Fibroblast of lung (primary cell): ENCODE data around the gene SPEG.

Experiments used
- CTCF ChIP-seq, 2 donors: IDR thresholded peaks in 1 of 2; conservative IDR thresholded peaks in 1 of 2; 1 replicate in 1 of 2; 2 replicates in 1 of 2; pipeline ENCODE4 v1.5.1; 2011 to 2012; ENCODE audit warnings: low read length in 2 of 2, control low read depth in 1 of 2, inconsistent platforms in 1 of 2, low read depth in 1 of 2, mild to moderate bottlenecking in 1 of 2
- EZH2 ChIP-seq: IDR thresholded peaks from 2 replicates; pipeline ENCODE4 v1.5.1; 2012; ENCODE audit warnings: low read length, control low read depth, mild to moderate bottlenecking; ENCODE audit errors: missing control alignments

- TF ChIP-seq CTCF (conservative IDR thresholded peaks at IDR 0.05 in 1 of 2, IDR thresholded peaks at IDR 0.05 in 1 of 2; ENCODE audit: low read depth in 1 of 2, low read length in 2 of 2): no peak
- no peak for TF ChIP-seq EZH2
These were observed 1.1 kb downstream of the SPEG start for GRCh38 chr2:219435701-219436100.
